ENCODE data around the gene NSUN7.

NSUN7 gene

DNA sequence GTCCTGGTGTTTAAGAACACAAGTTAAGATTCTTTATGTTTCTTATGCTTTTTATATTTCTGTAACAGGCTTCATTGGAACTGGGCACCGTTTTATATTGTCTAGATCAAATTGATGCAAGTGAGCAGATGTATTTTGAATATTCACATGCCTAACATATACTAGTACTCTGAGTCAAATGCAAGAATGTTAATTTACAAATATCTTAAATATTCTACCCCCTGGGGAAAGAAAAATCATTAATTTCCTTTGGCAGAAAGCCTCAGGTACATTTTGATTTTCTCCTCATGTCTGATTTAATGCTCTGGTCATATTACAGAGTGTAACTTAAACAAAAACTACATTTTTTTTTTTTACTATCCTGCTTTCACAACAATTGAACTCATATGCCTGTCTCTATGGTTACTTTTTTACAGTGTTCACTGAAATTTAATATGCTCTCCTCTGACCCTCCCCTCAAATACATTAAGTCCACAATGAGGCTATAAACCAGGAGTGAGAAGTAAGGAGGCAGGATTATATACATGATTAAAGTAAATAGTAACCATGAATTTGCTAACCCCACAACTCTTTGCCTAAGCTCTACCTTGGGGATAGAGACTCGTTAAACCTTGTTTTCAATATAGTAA lies 2.4 kb upstream of the NSUN7 start:
- TF ChIP-seq, protein P1, sequence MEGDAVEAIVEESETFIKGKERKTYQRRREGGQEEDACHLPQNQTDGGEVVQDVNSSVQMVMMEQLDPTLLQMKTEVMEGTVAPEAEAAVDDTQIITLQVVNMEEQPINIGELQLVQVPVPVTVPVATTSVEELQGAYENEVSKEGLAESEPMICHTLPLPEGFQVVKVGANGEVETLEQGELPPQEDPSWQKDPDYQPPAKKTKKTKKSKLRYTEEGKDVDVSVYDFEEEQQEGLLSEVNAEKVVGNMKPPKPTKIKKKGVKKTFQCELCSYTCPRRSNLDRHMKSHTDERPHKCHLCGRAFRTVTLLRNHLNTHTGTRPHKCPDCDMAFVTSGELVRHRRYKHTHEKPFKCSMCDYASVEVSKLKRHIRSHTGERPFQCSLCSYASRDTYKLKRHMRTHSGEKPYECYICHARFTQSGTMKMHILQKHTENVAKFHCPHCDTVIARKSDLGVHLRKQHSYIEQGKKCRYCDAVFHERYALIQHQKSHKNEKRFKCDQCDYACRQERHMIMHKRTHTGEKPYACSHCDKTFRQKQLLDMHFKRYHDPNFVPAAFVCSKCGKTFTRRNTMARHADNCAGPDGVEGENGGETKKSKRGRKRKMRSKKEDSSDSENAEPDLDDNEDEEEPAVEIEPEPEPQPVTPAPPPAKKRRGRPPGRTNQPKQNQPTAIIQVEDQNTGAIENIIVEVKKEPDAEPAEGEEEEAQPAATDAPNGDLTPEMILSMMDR (conservative IDR thresholded peaks at IDR 0.05; ENCODE audit: control insufficient read depth, insufficient read depth, low read depth, low read length), result no peak
- DNase-seq (ENCODE audit: low read depth), result no peak
- H3K4me3 ChIP-seq (ENCODE audit: control insufficient read depth, low read depth, low read length), result no peak overlapping the region

DNA sequence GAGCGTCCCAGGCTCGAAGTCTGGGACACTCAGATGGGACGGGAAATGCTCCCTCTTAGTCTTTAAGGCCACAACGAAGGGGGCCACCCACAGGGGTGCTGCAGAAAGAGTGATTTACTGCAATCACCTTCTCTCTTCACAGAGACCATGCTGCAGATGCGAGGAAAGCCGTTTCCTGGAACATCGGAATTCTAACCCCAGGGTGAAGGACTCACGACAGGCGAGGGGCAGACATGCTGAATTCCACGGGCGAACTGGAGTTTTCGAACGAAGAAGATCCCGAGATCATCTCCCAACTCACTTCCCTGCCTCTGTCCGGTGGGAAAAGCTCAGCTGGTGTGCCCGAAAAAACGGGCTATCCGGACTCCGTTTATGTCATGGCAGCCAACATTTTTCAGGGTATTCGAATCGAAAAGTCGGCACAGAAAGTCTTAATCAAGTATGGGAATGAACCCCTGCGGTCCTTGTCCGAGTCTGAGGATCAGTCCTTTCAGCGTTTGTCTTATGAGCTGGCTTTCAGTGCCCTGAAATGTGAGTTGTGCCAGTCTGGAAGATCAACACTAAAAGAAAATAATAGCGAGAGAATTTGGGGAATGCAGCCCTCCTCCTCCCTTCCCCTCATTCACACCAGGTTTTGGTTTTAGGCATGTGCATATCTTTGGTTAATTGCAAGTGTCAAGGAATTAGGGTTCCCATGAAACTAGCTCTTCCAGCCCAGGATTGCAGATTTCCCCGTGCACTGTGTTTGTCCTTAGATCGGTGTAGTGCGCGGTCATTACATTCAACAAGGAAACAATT lies 905 bp downstream of the NSUN7 start:
- peak overlapping the region; percentile 23 for H3K4me3 ChIP-seq (ENCODE audit: control insufficient read depth, low read depth, low read length)
- DNase-seq (ENCODE audit: low read depth), result no peak
- TF ChIP-seq, protein P1 (conservative IDR thresholded peaks at IDR 0.05; ENCODE audit: control insufficient read depth, insufficient read depth, low read depth, low read length), result no peak

DNA sequence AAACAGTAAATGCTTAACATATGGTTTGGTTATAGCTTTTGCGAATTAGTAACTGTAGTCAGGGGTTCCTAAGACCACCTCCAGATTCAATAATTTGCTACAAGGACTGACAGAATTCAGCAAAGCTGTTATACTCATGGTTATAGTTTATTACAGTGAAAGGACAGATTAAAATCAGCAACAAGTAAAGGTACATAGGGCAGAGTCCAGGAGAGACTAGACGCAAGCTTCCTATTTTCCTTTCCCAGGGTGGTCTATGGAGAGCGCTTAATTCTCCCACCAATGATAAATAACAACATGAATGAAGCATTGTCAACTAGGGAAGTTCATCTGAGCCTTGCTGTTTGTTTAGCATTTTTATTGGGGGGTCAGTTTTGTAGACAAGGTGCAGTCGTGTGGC lies 5.9 kb downstream of the NSUN7 start:
- no peak overlapping the region for H3K4me3 ChIP-seq (ENCODE audit: control insufficient read depth, low read depth, low read length)
- no peak for DNase-seq (ENCODE audit: low read depth)
- TF ChIP-seq, protein P1 (conservative IDR thresholded peaks at IDR 0.05; ENCODE audit: control insufficient read depth, insufficient read depth, low read depth, low read length), result no peak

DNA sequence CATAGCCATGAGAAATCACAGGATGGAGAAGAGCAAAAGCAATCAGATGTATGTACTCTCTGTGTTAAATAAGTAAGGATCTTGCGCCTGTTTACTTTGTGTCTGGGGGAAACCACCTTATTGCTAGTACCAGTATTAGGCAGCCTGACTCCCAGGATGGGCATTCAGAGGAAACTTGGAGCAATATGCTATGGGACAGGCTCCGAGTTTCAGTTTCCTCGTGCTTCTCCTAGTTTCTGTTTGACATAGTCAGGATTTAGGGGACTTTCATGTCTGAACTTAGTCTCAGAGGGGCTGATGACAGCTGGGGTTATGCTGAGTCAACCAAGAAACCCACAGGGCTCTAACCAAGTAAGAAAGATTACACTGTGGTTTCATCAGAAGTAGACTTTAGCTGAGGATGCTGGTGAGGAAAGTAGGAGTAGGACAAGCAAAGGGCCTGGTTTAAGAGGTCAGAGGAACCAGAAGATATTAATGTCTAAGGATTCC lies 13.5 kb downstream of the NSUN7 start:
- peak; percentile 47 for DNase-seq (ENCODE audit: low read depth)
- TF ChIP-seq, protein P1 (conservative IDR thresholded peaks at IDR 0.05; ENCODE audit: control insufficient read depth, insufficient read depth, low read depth, low read length), result no peak
- H3K4me3 ChIP-seq (ENCODE audit: control insufficient read depth, low read depth, low read length), result no peak overlapping the region

DNA sequence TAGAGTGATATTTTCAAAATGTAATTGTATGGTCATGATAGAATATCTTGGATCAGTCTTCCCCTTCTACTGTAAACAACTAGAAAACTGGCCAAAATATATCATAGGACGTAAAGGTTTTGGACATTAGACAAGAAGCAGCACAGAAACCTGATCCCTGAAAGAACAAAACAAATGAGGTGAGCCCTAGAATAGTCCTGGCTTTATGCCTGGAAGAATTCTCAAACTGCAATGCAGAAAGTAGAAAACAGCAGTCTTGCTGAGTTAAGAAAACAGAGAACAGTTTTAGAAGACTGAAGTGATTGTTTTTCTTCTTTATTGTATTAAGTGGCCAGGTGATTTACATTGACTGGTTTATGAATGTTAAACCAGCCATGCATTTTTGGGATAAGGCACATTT lies 19.5 kb downstream of the NSUN7 start:
- H3K4me3 ChIP-seq (ENCODE audit: control insufficient read depth, low read depth, low read length), result no peak overlapping the region
- no peak for DNase-seq (ENCODE audit: low read depth)
- TF ChIP-seq, protein P1 (conservative IDR thresholded peaks at IDR 0.05; ENCODE audit: control insufficient read depth, insufficient read depth, low read depth, low read length), result no peak

DNA sequence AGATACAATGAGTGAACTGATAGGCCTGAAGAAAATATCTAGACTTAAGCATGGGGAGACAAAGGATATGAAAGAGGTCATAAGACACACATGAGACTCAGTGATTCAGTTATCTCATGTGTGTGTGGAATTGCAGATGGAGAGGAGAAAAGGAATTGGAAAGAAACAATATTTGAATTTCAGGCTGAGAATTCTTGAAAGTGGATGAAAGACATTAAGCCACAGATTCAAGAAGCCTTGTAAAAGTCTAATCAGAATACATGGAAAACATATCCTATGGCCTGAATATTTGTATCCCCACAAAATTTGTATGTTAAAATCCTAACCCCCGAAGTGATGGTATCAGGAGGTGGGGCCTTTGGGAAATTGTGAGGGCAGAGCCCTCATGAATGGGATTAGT lies 28.3 kb downstream of the NSUN7 start:
- TF ChIP-seq, protein P1 (conservative IDR thresholded peaks at IDR 0.05; ENCODE audit: control insufficient read depth, insufficient read depth, low read depth, low read length), result no peak
- no peak for DNase-seq (ENCODE audit: low read depth)

More for the DNA sequence above, 28.3 kb downstream of the NSUN7 start:
- H3K4me3 ChIP-seq (ENCODE audit: control insufficient read depth, low read depth, low read length), result no peak overlapping the region
